SJSA1 (cell line): ENCODE data around the gene PHLDA3. TPM values are rescaled to one million over a fixed set of nuclear protein-coding genes. Genes with fewer than 3 reads are reported as not detected.

Experiments
- DNase-seq, 2 experiments: peaks; one replicate each; pipeline ENCODE4 v3.0.0-alpha.2; 2015 to 2020; ENCODE audit warnings: low spot score in 2 of 2, low read depth in 1 of 2
- H3K27ac ChIP-seq: fragments of 250-450 bp; sonication (Bioruptor Pico); 2 replicates; pipeline ENCODE4 v1.5.1; 2020; ENCODE audit warnings: mild to moderate bottlenecking, moderate library complexity
- H3K27me3 ChIP-seq: fragments of 250-450 bp; sonication (Bioruptor Pico); replicated peaks from 2 replicates; pipeline ENCODE4 v1.5.1; 2020; ENCODE audit warnings: mild to moderate bottlenecking, moderate library complexity
- H3K36me3 ChIP-seq: fragments of 250-450 bp; sonication (Bioruptor Pico); 2 replicates; pipeline ENCODE4 v1.5.1; 2020; ENCODE audit warnings: mild to moderate bottlenecking
- H3K4me1 ChIP-seq: fragments of 250-450 bp; sonication (Bioruptor Pico); replicated peaks from 2 replicates; pipeline ENCODE4 v1.6.1; 2021; ENCODE audit warnings: mild to moderate bottlenecking
- H3K4me3 ChIP-seq: fragments of 250-450 bp; sonication (Bioruptor Pico); 2 replicates; pipeline ENCODE4 v1.5.1; 2020; ENCODE audit warnings: mild to moderate bottlenecking
- H3K9me3 ChIP-seq: fragments of 250-450 bp; sonication (Bioruptor Pico); replicated peaks from 2 replicates; pipeline ENCODE4 v1.5.1; 2020; ENCODE audit warnings: mild to moderate bottlenecking
- total RNA-seq: library from RNA; depleted of rRNA; stranded (reverse); fragments of >200 nt; shearing (Covaris generic); gene quantifications from 2 replicates; pipeline ENCODE4 v1.2.3, GENCODE V29; 2014

The PHLDA3 gene
- total RNA-seq, 1 experiment from 2014 or later: 75.0 TPM

- peak overlapping the region; percentile 48 for H3K27ac ChIP-seq
- peaks cover 62% of the 10 kb centered on the region for H3K4me1 ChIP-seq
Observed at GRCh38 chr1:201508809-201509208, 39.8 kb upstream of the PHLDA3 start.

GRCh38 chr1:201507360-201507675 is 38.3 kb upstream of the PHLDA3 start:
- Histone ChIP-seq H3K4me1 (peaks cover 69% of the 10 kb centered on the region), H3K4me3 (peak overlapping the region; percentile 83), H3K27me3 (no peaks in the 10 kb centered on the region), H3K27ac (peak overlapping the region; percentile 77), H3K9me3 (no peaks in the 10 kb centered on the region), H3K36me3 (peaks cover 33% of the 10 kb centered on the region)
- no peak for DNase-seq

More at GRCh38 chr1:201508809-201509208, 39.8 kb upstream of the PHLDA3 start:
- Histone ChIP-seq H3K4me3 (no peak overlapping the region), H3K27me3 (no peaks in the 10 kb centered on the region), H3K36me3 (peaks cover 21% of the 10 kb centered on the region), H3K9me3 (no peaks in the 10 kb centered on the region)
- peak in 1 of 2 experiments; percentile 67 for DNase-seq

- Histone ChIP-seq H3K4me3 (peak within 1 kb of the TSS; percentile 83), H3K27me3 (no peaks in the 10 kb centered on the region), H3K9me3 (no peaks in the 10 kb centered on the region), H3K27ac (peak within 1 kb of the TSS; percentile 77), H3K36me3 (peaks cover 37% of the 10 kb centered on the region), H3K4me1 (peaks cover 69% of the 10 kb centered on the region)
- DNase-seq: peak; percentile 74 to 89
Observed at GRCh38 chr1:201506557-201507359, 37.8 kb upstream of the PHLDA3 start, which contains the start of gene CSRP1. Gene CSRP1, minus strand, starts transcription at chr1:201507123. Its CDS starts 10,820 bp downstream, at chr1:201496303.

GRCh38 chr1:201506092-201506491 is 37.1 kb upstream of the PHLDA3 start:
- peaks cover 75% of the 10 kb centered on the region for H3K4me1 ChIP-seq
- no peaks in the 10 kb centered on the region for H3K9me3 ChIP-seq
- no peak for DNase-seq

GRCh38 chr1:201505503-201505890 is 36.5 kb upstream of the PHLDA3 start:
- H3K4me1 ChIP-seq: peaks cover 81% of the 10 kb centered on the region
- DNase-seq: peak; percentile 75 to 80
- H3K36me3 ChIP-seq: peaks cover 49% of the 10 kb centered on the region
- no peaks in the 10 kb centered on the region for H3K9me3 ChIP-seq
- no peaks in the 10 kb centered on the region for H3K27me3 ChIP-seq
- peak overlapping the region; percentile 83 for H3K4me3 ChIP-seq
- H3K27ac ChIP-seq: peak overlapping the region; percentile 77

More at GRCh38 chr1:201506092-201506491, 37.1 kb upstream of the PHLDA3 start:
- Histone ChIP-seq H3K27ac (peak overlapping the region; percentile 77), H3K27me3 (no peaks in the 10 kb centered on the region), H3K4me3 (peak overlapping the region; percentile 83), H3K36me3 (peaks cover 43% of the 10 kb centered on the region)

- Histone ChIP-seq H3K9me3 (no peaks in the 10 kb centered on the region), H3K4me1 (peaks cover 86% of the 10 kb centered on the region), H3K27ac (peak overlapping the region; percentile 77; the same call in 1 of the 2 replicates), H3K27me3 (no peaks in the 10 kb centered on the region), H3K36me3 (peaks cover 54% of the 10 kb centered on the region), H3K4me3 (peak overlapping the region; percentile 83)
- DNase-seq: no peak
Observed at GRCh38 chr1:201504799-201505502, 36.0 kb upstream of the PHLDA3 start.

GRCh38 chr1:201504179-201504631 is 35.2 kb upstream of the PHLDA3 start:
- Histone ChIP-seq H3K9me3 (no peaks in the 10 kb centered on the region), H3K27me3 (no peaks in the 10 kb centered on the region), H3K36me3 (peaks cover 62% of the 10 kb centered on the region), H3K27ac (peak overlapping the region; percentile 89), H3K4me1 (peaks cover 86% of the 10 kb centered on the region), H3K4me3 (0 out of 2 replicates have a peak overlapping the region, but pooled peaks have one; percentile 1)
- DNase-seq: no peak

- H3K36me3 ChIP-seq: peaks cover 68% of the 10 kb centered on the region
- DNase-seq: peak; percentile 87 to 91
- no peaks in the 10 kb centered on the region for H3K27me3 ChIP-seq
- peak overlapping the region; percentile 2; the same call in 1 of the 2 replicates for H3K4me3 ChIP-seq
- peaks cover 80% of the 10 kb centered on the region for H3K4me1 ChIP-seq
- H3K9me3 ChIP-seq: no peaks in the 10 kb centered on the region
- peak overlapping the region; percentile 89 for H3K27ac ChIP-seq
Observed at GRCh38 chr1:201503397-201504176, 34.6 kb upstream of the PHLDA3 start.

GRCh38 chr1:201502511-201502857 is 33.5 kb upstream of the PHLDA3 start:
- peaks cover 77% of the 10 kb centered on the region for H3K36me3 ChIP-seq
- H3K4me1 ChIP-seq: peaks cover 69% of the 10 kb centered on the region
- no peaks in the 10 kb centered on the region for H3K9me3 ChIP-seq
- H3K27me3 ChIP-seq: no peaks in the 10 kb centered on the region
- H3K27ac ChIP-seq: peak overlapping the region; percentile 89; the same call in 1 of the 2 replicates
- no peak for DNase-seq
- no peak overlapping the region for H3K4me3 ChIP-seq

- peaks cover 64% of the 10 kb centered on the region for H3K4me1 ChIP-seq
- peak overlapping the region; percentile 89; the same call in 1 of the 2 replicates for H3K27ac ChIP-seq
- no peaks in the 10 kb centered on the region for H3K9me3 ChIP-seq
Observed at GRCh38 chr1:201501812-201502510, 33.0 kb upstream of the PHLDA3 start.

GRCh38 chr1:201501144-201501543 is 32.2 kb upstream of the PHLDA3 start:
- no peak overlapping the region for H3K4me3 ChIP-seq
- no peaks in the 10 kb centered on the region for H3K9me3 ChIP-seq
- DNase-seq: no peak
- peaks cover 63% of the 10 kb centered on the region for H3K4me1 ChIP-seq
- H3K36me3 ChIP-seq: peaks cover 84% of the 10 kb centered on the region
- no peaks in the 10 kb centered on the region for H3K27me3 ChIP-seq
- H3K27ac ChIP-seq: no peak overlapping the region

More at GRCh38 chr1:201501812-201502510, 33.0 kb upstream of the PHLDA3 start:
- DNase-seq: no peak
- Histone ChIP-seq H3K4me3 (no peak overlapping the region), H3K27me3 (no peaks in the 10 kb centered on the region), H3K36me3 (peaks cover 80% of the 10 kb centered on the region)

GRCh38 chr1:201500670-201501120 is 31.7 kb upstream of the PHLDA3 start:
- no peaks in the 10 kb centered on the region for H3K27me3 ChIP-seq
- H3K4me3 ChIP-seq: no peak overlapping the region
- H3K4me1 ChIP-seq: peaks cover 61% of the 10 kb centered on the region
- H3K36me3 ChIP-seq: peaks cover 86% of the 10 kb centered on the region
- no peaks in the 10 kb centered on the region for H3K9me3 ChIP-seq
- 0 out of 2 replicates have a peak overlapping the region, but pooled peaks have one; percentile 10 for H3K27ac ChIP-seq
- DNase-seq: no peak
